Testis (tissue), 3 donors: ENCODE data around the gene KCNN3. TPM values are rescaled to one million over a fixed set of nuclear protein-coding genes. Genes with fewer than 3 reads are reported as not detected.

Source experiments
- DNase-seq: peaks from one replicate; pipeline ENCODE4 v3.0.0-alpha.2; 2019
- H3K27ac ChIP-seq, 2 donors: fragments of 200-600 bp; sonication (generic); one replicate each; pipeline ENCODE4 v1.5.1; 2019
- H3K27me3 ChIP-seq: fragments of 200-600 bp; sonication (generic); one replicate; pipeline ENCODE4 v1.5.1; 2019
- H3K36me3 ChIP-seq: fragments of 200-600 bp; sonication (generic); one replicate; pipeline ENCODE4 v1.5.1; 2017; ENCODE audit warnings: low read depth; ENCODE audit errors: missing control alignments
- H3K4me1 ChIP-seq: fragments of 200-600 bp; sonication (generic); one replicate; pipeline ENCODE4 v1.5.1; 2019
- H3K4me3 ChIP-seq, 2 donors: fragments of 200-600 bp; sonication (generic); one replicate each; pipeline ENCODE4 v1.5.1; 2017 to 2019
- H3K9me3 ChIP-seq: fragments of 200-600 bp; sonication (generic); one replicate; pipeline ENCODE4 v1.5.1; 2017
- POLR2A ChIP-seq: fragments of 450-650 bp; IDR thresholded peaks from one replicate; pipeline ENCODE4 v1.6.1; 2017; ENCODE audit warnings: antibody characterized with exemption, mild to moderate bottlenecking, moderate library complexity
- WGBS, 2 donors: methylation state at CpG; one replicate each; pipeline ENCODE4 v1.1.5; 2018; 5-methylcytosine and 5-hydroxymethylcytosine counted together
- intact Hi-C: fragments of 100-400 bp; cut with DNase I; formaldehyde crosslinking; loops from one replicate; pipeline ENCODE4 v1.15.1; 2023; ENCODE audit warnings: low total_unique reads
- polyA plus RNA-seq: library from polyadenylated mRNA; stranded (reverse); fragments of 350-450 nt; fragmentation: Illumina TruSeq; extraction: RNeasy Lipid Tissue Mini Kit (QIAGEN cat#74804); gene quantifications from one replicate; pipeline ENCODE4 v1.2.3, GENCODE V29; 2014; ENCODE audit warnings: low read depth, low replicate concordance; ENCODE audit not compliant: insufficient read depth
- total RNA-seq, 2 donors: library from RNA; depleted of rRNA; stranded (reverse); fragments of >200 nt; gene quantifications; one replicate each; pipeline ENCODE4 v1.2.3, GENCODE V29; 2016
- TF ChIP-seq, protein P1 (sequence below), 3 experiments: fragments of 450-650 bp in 2 of 3; fragments of 200-600 bp in 1 of 3; sonication (generic) in 1 of 3; IDR thresholded peaks; one replicate each; pipeline ENCODE4 v1.5.1; 2016 to 2019; ENCODE audit warnings: antibody characterized with exemption in 3 of 3, mild to moderate bottlenecking in 2 of 3, moderate library complexity in 1 of 3

Gene KCNN3
- total and polyA plus RNA-seq, 3 donors from 2014 or later, result 0.24 to 0.78 (median 0.56) TPM

DNA sequence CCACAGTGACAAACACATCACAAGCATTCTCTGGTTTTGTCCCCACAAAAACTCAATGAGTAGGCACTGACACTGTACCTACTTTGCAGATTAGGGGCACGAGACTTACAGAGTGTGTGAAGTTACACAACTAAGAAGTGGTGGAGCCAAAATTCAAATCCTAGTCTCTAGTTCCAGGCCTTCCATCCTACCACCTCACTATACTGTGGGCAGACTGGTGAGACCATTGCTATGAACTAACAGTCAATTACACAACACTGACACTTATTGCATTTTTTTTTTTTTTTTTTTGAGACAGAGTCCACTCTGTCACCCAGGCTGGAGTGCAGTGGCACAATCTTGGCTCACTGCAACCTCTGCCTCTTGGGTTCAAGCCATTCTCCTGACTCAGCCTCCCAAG lies 71.4 kb downstream of the KCNN3 start:
- no peak for DNase-seq
- H3K27me3 ChIP-seq, result no peaks in the 10 kb centered on the region
- no peaks in the 10 kb centered on the region for H3K36me3 ChIP-seq
- WGBS, 2 donors, result 90 to 100% methylated on average over 1 of the region's 1 CpG
- H3K27ac ChIP-seq, result no peak overlapping the region
- no peaks in the 10 kb centered on the region for H3K4me1 ChIP-seq
- no peak overlapping the region for H3K4me3 ChIP-seq
- H3K9me3 ChIP-seq, result no peaks in the 10 kb centered on the region
- TF ChIP-seq, protein P1, sequence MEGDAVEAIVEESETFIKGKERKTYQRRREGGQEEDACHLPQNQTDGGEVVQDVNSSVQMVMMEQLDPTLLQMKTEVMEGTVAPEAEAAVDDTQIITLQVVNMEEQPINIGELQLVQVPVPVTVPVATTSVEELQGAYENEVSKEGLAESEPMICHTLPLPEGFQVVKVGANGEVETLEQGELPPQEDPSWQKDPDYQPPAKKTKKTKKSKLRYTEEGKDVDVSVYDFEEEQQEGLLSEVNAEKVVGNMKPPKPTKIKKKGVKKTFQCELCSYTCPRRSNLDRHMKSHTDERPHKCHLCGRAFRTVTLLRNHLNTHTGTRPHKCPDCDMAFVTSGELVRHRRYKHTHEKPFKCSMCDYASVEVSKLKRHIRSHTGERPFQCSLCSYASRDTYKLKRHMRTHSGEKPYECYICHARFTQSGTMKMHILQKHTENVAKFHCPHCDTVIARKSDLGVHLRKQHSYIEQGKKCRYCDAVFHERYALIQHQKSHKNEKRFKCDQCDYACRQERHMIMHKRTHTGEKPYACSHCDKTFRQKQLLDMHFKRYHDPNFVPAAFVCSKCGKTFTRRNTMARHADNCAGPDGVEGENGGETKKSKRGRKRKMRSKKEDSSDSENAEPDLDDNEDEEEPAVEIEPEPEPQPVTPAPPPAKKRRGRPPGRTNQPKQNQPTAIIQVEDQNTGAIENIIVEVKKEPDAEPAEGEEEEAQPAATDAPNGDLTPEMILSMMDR (IDR thresholded peaks at IDR 0.05), result no peak
- no peak for TF ChIP-seq POLR2A
- intact Hi-C loops, result no loop called here

DNA sequence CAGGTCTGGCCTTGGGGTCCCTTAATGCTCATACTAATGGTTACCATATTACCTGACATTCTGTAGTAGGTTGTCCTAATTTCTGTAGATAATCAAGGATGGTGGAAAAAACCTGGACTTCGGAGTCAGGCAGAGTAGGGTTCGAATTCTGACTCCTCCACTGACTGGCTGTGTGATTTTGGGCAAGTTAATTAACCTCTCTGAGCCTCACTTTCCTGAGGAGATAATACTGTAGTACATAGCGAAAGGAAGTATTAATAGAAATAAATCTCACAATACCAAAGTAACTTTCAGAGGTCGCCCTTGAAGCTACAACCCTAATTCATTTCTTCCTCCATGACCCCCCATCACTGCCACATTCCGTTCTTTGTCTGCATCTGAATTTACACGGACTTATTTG lies 72.9 kb downstream of the KCNN3 start:
- H3K27ac ChIP-seq, result no peak overlapping the region
- H3K9me3 ChIP-seq, result no peaks in the 10 kb centered on the region
- no peaks in the 10 kb centered on the region for H3K27me3 ChIP-seq
- H3K36me3 ChIP-seq, result no peaks in the 10 kb centered on the region
- intact Hi-C loops, result no loop called here
- no peak for DNase-seq
- no peaks in the 10 kb centered on the region for H3K4me1 ChIP-seq
- TF ChIP-seq, protein P1 (IDR thresholded peaks at IDR 0.05), result no peak
- TF ChIP-seq POLR2A, result no peak
- WGBS, 2 donors, result 85 to 91% methylated on average over 6 of the region's 6 CpGs
- no peak overlapping the region for H3K4me3 ChIP-seq

DNA sequence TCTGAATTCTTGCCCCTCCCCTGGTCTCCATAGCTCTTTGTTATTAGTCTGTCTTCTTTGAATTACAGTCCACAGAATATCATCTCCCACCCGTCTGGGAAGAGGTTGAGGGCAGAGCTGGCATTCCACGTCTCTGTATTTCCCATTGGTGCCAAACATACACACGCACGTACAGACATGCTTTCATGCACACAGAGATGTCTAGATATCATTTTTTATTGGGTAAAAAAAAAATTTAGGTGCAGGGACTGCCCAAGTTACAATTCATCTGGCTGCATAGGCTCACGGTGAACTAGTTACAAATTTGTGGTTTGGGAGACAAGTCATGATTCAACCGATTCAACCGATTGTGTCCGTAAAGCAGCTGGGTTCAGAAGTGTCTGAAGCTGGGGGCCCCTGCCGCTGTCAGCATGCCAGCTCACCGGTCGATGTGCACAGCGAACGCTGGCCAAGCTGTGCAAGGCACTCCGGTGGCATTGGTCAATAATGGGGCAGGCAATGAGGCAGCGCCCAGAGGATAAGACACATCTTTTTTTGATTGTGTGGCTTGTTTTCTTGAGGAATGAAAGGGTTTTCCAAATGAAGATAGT lies 73.7 kb downstream of the KCNN3 start:
- intact Hi-C loops, result no loop called here

DNA sequence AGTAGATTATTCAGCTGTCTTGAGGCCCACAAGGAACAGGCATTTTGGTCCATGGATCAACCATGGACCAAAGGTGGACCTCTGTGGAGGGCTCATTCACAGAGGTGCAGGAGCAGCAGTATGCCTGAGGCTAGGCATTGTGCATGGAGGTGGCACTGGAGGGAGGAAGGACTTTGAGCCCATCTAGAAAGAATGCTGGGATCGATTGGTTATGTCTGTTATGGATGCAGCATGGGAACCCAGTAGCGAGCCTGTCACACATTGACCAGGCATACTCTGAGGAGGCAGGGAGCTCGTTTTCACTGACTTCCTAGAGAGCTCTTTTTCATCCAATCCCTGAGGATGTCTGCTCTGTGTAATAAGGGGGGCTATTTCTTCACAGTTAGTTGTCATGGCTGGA lies 75.5 kb downstream of the KCNN3 start:
- no peaks in the 10 kb centered on the region for H3K36me3 ChIP-seq
- no peaks in the 10 kb centered on the region for H3K9me3 ChIP-seq
- no peaks in the 10 kb centered on the region for H3K27me3 ChIP-seq
- H3K4me1 ChIP-seq, result no peaks in the 10 kb centered on the region
- H3K4me3 ChIP-seq, result no peak overlapping the region
- intact Hi-C loops, result no loop called here
- TF ChIP-seq, protein P1 (IDR thresholded peaks at IDR 0.05), result no peak
- TF ChIP-seq POLR2A, result no peak
- WGBS, 2 donors, result 85 to 92% methylated on average over 3 of the region's 3 CpGs
- no peak overlapping the region for H3K27ac ChIP-seq
- no peak for DNase-seq

More for the DNA sequence above, 73.7 kb downstream of the KCNN3 start:
- Histone ChIP-seq H3K4me3 (no peak overlapping the region), H3K27me3 (no peaks in the 10 kb centered on the region), H3K27ac (no peak overlapping the region), H3K4me1 (no peaks in the 10 kb centered on the region), H3K36me3 (no peaks in the 10 kb centered on the region), H3K9me3 (no peaks in the 10 kb centered on the region)
- 71 to 76% methylated on average over 15 of the region's 15 CpGs for WGBS, 2 donors
- TF ChIP-seq POLR2A, result no peak
- TF ChIP-seq, protein P1 (IDR thresholded peaks at IDR 0.05), result no peak
- no peak for DNase-seq

DNA sequence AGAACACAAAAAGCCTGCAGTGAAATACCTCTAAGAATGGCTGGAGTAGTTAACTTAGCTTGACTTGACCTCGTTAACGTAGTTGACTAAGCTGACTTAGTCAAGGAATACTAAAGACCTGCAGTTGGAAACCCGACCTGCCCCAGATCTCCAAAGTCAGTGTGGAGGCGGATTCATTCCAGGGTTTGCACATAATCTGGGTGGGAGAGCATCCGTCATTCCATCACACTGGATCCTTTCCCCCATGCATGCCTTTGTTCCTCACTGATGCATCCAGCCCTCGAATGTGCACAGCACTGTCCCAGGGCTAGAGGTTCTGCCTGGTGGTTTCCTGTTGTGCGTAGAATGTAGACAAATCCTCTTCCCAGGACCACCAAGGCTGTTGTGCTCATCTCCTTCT lies 76.4 kb downstream of the KCNN3 start:
- intact Hi-C loops, result no loop called here
- Histone ChIP-seq H3K27ac (no peak overlapping the region), H3K4me1 (no peaks in the 10 kb centered on the region), H3K27me3 (no peaks in the 10 kb centered on the region), H3K36me3 (no peaks in the 10 kb centered on the region), H3K4me3 (no peak overlapping the region), H3K9me3 (no peaks in the 10 kb centered on the region)
- TF ChIP-seq POLR2A, result no peak
- TF ChIP-seq, protein P1 (IDR thresholded peaks at IDR 0.05), result no peak
- WGBS, 2 donors, result 85% methylated on average over 7 of the region's 7 CpGs
- DNase-seq, result no peak
